C1 segment of cervical spinal cord (tissue), 14 donors: ENCODE data around the gene SYNE1.
"Not testable (repeated sequence)": the region's sequence is repeated elsewhere in the genome, so short reads cannot be mapped to it uniquely, and the experiment has no call there.

Experiments
- DNase-seq, 14 donors: peaks; one replicate each; lab custom pipeline; 2025; lab: John Stamatoyannopoulos, UW

Gene SYNE1, protein sequence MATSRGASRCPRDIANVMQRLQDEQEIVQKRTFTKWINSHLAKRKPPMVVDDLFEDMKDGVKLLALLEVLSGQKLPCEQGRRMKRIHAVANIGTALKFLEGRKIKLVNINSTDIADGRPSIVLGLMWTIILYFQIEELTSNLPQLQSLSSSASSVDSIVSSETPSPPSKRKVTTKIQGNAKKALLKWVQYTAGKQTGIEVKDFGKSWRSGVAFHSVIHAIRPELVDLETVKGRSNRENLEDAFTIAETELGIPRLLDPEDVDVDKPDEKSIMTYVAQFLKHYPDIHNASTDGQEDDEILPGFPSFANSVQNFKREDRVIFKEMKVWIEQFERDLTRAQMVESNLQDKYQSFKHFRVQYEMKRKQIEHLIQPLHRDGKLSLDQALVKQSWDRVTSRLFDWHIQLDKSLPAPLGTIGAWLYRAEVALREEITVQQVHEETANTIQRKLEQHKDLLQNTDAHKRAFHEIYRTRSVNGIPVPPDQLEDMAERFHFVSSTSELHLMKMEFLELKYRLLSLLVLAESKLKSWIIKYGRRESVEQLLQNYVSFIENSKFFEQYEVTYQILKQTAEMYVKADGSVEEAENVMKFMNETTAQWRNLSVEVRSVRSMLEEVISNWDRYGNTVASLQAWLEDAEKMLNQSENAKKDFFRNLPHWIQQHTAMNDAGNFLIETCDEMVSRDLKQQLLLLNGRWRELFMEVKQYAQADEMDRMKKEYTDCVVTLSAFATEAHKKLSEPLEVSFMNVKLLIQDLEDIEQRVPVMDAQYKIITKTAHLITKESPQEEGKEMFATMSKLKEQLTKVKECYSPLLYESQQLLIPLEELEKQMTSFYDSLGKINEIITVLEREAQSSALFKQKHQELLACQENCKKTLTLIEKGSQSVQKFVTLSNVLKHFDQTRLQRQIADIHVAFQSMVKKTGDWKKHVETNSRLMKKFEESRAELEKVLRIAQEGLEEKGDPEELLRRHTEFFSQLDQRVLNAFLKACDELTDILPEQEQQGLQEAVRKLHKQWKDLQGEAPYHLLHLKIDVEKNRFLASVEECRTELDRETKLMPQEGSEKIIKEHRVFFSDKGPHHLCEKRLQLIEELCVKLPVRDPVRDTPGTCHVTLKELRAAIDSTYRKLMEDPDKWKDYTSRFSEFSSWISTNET (N-terminal part only)

DNA sequence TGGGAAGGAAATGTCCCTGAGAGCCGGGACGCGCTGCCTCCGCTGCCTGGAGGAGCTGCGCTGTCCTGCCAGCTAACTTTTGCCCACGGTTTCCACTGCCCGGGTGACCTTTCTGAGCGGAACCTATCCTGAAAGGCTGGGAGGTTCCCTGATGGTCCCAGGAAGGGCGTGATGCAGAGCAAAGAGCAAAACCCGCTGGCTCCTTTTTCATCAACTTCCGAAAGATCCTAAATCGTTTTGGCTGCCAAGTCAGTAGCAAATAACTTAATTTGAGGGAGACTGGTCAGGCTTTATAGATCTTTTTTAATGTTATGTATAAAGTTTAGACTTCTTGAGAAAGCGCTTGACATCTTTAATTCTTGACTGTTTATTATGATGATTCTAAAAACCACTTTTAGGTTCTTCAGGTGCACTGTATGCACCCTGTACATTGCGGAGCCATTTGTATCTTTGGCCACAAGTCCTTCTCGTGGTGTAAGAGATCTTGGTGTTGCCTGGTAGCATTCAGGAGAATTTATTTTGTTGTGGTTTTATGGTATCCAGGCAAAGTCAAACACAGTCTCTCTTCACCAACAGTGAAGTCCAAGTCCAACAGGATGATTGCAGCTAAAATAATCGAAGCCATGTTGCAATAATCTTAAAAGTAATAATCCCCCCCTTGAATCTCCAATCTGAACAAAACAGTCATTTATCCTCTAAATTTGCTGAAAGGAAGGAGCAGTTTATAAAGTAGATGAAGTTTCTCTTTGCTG, at the start of gene SYNE1:
Gene SYNE1 (minus strand): TSS at position 67 of the 752 bp plus-strand sequence. CDS start 9,031 bp downstream, outside the sequence.
- DNase-seq: peak in 1 of 14 donors; percentile 57

DNA sequence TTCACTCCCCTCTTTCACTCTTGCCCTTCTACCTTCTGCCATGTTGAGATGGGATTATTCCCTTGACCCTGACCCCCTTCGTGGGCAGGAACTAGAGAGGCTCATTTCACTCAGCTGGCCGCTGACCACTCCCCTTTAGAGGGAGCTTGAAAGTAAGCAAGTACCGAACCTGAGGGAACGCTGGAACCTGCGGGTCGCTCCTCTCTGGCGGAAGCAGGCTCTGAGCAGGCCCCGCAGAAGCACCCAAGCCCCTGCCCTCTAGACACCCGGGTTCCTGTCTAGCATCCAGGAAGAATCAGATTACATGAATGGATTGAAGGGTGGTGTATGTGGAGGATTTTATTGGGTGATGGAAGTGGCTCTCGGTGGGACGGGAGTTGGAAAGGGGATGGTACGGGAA, 48.7 kb upstream of the SYNE1 start:
- DNase-seq: no peak

DNA sequence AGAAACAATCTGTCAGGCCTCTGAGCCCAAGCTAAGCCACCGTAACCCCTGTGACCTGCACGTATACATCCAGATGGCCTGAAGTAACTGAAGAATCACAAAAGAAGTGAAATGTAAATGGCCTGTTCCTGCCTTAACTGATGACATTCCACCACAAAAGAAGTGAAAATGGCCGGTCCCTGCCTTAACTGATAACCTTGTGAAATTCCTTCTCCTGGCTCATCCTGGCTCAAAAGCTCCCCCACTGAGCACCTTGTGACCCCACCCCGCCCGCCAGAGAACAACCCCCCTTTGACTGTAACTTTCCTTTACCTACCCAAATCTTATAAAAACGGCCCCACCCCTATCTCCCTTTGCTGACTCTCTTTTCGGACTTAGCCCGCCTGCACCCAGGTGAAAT, 45.8 kb upstream of the SYNE1 start:
- not testable (repeated sequence) for DNase-seq

DNA sequence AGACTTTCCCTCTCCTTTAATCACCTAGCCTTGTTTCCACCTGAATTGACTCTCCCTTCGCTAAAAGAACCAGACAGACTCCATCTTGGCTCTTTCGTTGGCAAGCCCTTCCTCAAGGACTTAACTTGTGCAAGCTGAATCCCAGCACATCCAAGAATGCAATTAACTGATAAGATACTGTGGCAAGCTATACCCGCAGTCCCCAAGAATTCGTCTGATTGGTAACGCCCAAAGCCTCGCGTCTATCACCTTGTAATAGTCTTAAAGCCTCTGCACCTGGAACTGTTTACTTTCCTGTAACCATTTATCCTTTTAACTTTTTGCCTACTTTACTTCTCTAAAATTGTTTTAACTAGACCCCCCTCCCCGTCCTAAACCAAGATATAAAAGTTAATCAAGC, 45.0 kb upstream of the SYNE1 start:
- DNase-seq: no peak

DNA sequence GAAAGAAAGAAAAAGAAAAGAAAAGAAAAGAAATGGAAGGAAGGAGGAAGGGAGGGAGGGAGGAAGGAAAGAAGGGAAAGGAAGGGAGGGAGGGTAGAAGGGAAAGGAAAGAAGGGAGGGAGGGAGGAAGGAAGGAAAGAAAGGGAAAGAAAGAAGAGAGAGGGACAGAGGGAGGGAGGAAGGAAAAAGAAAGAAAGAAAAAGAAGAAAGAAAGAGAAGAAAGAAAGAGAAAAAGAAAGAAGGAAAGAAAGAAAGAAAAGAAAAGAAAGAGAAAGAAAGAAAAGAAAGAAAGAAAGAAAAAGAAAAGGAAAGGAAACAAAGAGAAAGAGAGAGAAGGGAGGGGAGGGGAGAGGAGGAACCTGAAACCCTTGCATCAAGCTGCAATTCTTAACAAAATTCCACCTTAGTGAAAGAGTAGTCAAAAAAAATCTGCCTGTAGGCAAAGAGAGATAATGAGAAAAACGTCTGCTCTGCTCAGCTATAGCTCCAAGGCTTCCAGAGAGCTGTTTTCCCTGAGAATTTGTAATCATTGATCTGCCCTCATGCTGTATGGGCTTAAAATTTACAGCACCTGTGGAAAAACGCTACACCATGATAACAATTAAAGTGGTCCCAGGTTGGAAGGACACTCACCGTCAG, 43.8 kb upstream of the SYNE1 start:
- no peak for DNase-seq

DNA sequence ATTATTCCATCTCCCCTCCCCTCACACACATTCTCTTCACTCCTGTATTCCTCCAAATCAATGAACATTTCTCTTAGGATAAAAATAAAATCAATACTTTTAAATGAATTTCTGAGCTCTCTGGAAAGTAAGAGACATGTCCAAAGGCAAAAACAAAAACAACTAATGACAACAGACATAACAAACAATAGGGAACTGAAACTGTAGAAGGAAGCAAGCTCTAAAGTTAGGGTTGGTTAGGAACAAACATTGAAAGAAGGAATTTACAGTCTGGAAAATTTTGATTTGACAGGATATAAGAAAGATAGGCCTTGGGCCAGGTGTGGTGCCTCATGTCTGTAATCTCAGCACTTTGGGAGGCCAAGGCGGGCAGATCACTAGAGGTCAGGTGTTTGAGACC, 43.0 kb upstream of the SYNE1 start:
- no peak for DNase-seq

DNA sequence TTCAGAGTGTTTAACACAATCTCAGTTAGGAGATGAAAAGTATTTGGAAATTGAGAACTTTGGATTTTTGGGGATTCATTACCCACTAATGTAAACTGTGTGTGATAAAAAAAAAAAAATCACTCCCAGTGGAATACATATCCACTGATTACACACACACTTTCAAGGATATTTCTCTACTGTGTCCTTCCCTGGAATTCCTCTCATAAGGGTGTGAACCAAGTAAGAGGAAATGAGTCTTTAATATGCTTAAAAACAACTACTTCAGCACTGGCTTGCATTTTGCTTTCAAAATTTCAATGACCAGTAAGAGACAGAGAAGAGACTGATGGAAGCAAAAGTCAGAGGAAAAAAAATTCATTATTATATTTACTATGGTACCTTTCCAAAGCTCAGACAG, 36.1 kb upstream of the SYNE1 start:
- no peak for DNase-seq

DNA sequence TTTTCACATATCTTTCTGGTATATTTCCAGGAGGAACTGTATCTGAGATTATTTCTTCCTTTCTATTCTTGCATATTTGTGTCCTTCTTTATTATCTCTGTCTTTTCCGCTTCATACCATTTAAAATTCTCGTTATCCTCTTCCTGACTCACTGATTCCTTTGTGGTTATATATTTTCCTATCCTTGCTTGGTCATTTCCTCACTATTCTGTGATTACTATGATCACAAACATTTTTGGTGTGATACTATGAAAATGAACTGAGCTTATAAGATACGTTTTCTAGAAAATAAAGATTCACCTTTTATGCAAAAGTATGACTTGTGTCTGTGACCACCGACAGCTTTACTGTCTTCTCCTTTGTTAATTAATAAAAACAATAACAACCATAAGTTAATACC, 34.0 kb upstream of the SYNE1 start:
- DNase-seq: no peak

DNA sequence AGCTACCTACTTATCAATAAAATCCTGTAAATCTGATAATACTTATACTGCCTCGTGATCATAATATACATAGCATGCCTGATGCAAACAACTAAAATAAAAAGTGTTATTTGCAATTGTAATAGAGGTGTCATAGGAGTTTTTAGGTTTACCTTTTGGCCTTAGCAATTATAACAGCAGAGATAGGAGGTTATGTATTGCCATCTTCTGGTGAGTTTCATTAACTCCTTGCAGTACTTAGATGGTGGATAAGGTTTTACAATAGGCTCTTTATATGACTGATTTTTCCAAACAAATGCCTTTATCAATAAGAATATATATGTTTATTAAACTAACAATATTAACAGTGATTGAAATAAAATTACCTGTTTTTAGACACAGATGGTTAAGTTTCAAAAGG, 32.7 kb upstream of the SYNE1 start:
- peak in 1 of 14 donors; percentile 48 for DNase-seq

DNA sequence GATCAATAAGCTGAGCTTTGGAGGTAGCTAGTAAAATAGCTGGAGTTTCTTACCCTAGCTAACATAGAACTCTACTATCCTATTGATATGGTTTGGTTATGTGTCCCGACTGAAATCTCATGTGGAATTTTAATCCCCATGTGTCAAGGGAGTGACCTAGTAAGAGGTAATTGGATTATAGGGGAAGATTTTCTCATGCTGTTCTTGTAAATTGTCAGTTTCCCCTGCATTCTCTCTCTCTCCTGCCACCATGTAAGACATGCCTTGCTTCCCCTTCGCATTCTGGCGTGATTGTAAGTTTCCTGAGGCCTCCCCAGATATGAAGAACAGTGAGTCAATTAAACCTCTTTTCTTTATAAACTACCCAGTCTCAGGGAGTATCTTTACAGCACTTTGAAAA, 24.6 kb upstream of the SYNE1 start:
- no peak for DNase-seq

DNA sequence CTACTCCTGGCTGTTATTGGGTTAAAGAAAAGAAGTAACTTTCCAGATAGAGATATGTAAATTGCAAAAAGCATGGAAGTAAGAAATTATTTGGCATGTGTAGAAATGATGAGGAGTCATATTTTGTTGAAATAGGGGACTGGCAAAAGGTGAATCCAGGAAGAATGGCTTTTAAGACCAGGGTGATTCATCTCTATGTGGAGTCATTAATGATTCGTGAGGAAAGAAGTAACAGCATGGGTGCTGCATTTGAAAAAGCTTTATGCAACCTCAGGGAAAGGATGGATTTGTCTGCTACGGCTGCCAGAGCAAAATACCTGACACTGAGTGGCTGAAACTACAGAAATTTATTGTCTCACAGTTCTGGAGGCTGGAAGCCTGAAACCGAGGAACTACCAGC, 14.8 kb upstream of the SYNE1 start:
- DNase-seq: no peak

DNA sequence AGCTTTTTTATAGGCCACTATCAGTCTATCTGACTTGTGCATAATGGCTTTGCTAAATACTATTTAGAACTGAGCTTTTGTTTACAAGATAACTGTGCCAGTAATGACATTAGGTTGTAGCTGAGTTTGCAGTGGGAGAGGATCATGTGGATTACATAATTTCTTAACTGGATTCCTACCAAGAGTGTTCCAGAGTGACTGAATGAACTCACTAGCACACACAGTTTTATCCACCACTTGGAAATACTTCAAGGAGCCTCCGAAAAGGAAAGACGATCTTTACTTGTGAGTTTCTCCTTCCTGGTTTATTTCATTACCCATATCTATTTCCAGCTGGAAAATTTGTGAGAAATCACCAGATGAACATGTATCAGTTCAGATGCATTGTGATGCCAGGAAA, 10.9 kb upstream of the SYNE1 start:
- peak in 1 of 14 donors; percentile 75 for DNase-seq

DNA sequence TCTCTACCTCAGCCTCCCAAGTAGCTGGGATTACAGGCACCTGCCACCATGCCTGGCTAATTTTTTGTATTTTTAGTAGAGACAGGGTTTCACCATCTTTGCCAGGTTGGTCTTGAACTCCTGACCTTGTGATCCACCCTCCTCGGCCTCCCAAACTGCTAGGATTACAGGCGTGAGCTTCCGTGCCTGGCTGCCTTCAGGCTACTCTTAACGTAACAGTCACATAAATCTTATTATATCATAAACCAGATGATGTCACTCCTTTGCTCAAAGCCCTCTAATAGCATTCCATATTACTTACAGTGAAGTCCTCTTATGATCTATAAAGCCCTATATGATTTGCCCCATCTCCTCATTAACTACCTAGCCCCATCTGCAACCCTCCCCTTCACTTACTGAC, 9.6 kb upstream of the SYNE1 start:
- DNase-seq: not testable (repeated sequence)

DNA sequence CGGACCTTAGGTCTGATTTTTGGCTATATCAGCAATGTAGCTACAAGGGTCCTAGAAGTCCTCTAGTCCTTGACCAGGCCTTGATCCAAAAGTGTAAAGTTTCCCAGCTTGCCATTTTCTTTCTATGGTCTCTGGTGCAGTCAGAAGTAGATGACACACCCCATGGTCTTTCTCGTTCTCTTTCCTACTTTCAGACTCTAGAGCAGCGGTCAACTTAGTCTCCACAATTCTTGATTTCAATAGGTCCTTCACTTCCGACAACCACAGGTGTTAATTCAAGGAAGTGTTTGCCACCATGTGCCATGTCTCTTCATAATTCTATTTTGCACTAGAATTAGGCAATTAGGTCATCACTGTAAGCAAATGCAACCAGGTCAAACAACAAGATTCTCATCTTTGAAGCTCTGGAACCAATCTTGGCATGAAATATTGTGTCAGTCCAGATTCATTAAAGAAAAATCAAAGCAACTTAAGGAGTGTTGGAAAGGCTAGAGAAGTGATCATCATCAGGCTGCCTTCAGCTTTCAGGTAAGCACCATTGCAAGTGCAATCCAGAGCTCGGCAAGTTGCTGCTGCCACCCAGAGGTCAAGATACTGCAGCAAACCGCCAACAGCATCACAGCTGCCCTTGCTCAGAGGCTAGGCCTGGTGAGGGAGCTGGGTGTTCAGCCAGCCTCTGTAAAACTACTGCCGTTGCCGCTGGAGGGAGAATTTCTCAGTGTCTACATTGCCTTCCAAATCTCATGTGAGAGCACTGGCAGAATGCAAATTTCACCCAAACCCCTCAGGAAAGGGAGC, 5.6 kb upstream of the SYNE1 start:
- DNase-seq: peak in 8 of 14 donors; percentile 5 to 72 (median 16)

DNA sequence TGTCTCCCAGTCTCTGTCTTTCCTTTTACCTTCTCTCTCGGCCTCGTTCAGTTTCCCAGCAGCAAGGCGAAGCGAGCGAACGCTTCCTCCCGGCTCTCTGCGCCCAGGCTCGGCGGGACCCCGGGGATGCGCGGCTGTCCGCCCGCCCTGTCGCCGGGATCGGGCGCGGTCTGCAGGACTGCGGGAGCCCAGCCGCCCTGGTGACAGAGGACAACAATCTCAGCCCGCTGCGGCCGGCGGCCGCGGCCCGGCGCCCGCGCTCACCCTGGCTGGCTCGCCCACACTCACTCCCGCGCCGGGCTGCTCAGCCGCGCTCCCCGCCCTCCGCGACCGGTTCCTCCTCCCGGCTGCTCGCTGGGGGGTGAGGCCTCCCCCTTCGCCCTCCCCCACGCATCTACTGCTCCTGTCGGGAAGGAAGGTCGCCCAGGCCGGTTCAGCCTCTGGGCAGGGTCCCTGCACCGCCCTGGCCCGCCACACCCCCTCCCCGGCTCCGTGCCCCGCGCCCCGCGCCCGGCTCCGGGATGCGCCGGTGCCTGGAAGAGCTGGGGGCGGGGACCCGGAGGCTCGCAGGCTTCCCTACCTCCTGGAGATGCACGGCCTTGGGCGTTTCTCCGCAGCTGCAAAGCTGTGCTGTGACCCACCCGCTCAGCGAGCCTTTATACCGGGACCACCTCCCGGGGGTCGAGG, 410 bp downstream of the SYNE1 start:
- peak in 8 of 14 donors; percentile 6 to 72 (median 30) for DNase-seq

DNA sequence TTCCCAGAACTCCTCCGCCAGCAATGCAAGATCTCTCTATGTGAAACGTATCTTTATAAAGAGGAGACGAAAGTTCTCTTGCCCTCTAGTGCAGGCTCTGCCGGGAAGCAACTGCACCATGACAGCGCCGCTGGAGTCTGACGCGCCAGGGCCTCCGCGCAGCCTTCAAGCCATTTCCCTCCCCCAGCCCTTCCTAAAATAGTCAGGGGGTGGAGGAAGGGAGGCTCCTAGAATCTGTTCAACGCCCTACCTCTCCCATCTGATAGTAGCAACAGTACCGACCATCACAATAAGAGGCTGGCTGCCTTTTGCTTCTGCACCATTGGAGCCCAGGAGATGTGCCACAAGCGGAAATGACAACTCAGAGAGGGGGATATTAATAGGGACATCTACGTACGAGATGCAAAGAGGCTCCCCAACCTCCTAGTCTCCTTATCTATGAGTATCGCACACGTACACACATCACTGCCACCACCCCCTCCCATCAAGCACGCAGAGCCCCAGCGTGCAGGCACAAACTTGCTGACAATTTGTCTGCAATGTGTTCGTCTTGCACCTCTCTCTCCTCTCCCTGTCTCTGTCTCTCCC, 1.0 kb downstream of the SYNE1 start:
- peak in 7 of 14 donors; percentile 4 to 95 (median 21) for DNase-seq

DNA sequence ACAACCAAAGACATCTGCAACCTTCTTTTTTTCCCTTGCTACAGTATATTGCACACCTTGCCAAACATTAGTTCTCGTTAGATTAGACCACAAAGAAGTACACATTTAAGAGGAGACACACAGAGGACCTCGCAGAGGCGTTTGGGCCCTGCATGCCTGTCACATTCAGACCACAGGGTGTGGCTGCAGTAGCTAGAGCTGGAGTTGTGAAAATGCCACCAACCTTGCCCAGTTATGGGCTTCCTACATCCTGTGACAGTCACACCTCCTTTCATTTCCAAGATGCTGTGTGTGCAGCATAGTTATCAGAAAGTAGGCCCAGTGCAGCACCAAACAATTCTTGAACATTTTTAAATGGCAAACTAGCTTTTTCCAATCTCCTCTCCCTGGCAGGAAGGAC, 2.4 kb downstream of the SYNE1 start:
- DNase-seq: peak in 1 of 14 donors; percentile 72

DNA sequence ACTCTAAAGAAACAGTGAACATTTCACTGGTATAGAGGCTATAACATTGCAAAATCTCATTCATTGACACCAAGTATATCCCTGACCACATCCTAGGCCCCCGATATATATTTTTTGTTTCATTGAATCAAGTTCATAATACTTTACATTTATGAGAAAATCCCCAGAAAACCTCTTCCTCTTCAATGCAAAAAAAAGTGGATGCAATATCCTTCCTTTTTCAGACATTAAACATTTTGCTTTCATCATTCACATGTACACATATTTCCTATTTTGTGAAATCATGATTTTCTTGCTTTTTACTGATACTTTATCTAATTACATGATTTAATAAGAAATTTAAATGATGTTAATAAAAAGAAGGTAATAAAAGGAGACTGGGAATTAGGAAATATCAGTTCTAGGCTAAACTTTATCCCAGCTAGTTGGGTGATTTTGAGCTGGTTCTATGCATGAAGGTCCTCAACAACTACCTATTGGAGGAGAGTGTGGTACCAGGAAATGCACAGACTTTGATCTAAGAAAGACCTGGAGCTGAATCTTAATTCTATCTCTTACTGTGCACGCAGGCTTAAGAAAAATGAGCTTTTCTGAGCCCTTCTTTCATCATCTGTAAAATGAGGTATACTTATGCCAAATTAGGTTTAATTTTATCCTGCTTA, 4.9 kb downstream of the SYNE1 start:
- DNase-seq: no peak
